Right lobe of liver (tissue), 6 donors: ENCODE data around the gene AGFG1. TPM values are rescaled to one million over a fixed set of nuclear protein-coding genes. Genes with fewer than 3 reads are reported as not detected.

Experiments used
- ATAC-seq, 4 donors: fragments of 200-7000 bp; cut with Tn5 transposase; one replicate each; pipeline ENCODE4 v1.9.1; 2020; ENCODE audit warnings: mild to moderate bottlenecking in 4 of 4, moderate library complexity in 4 of 4
- DNase-seq, 3 donors: peaks; one replicate each; pipeline ENCODE4 v3.0.0-alpha.2; 2020
- H3K27ac ChIP-seq, 3 donors: fragments of 200-600 bp; one replicate each; pipeline ENCODE4 v1.8.0; 2022
- H3K27me3 ChIP-seq, 2 donors: fragments of 200-600 bp; one replicate each; pipeline ENCODE4 v1.8.0; 2022
- H3K36me3 ChIP-seq, 4 donors: fragments of 200-600 bp; sonication (generic) in 1 of 4; one replicate each; pipeline versions ENCODE4 v1.5.1 to v1.8.0; 2017 to 2022; ENCODE audit warnings: control low read depth in 1 of 4
- H3K4me1 ChIP-seq, 4 donors: fragments of 200-600 bp; sonication (generic) in 1 of 4; one replicate each; pipeline versions ENCODE4 v1.5.1 to v1.8.0; 2017 to 2022; ENCODE audit warnings: control low read depth in 1 of 4
- H3K4me3 ChIP-seq, 3 donors: fragments of 200-600 bp; one replicate each; pipeline ENCODE4 v1.8.0; 2022
- H3K9me3 ChIP-seq, 4 donors: fragments of 200-600 bp; sonication (generic) in 1 of 4; one replicate each; pipeline versions ENCODE4 v1.5.1 to v1.8.0; 2017 to 2022; ENCODE audit warnings: control low read depth in 1 of 4
- POLR2A ChIP-seq: fragments of 450-650 bp; IDR thresholded peaks from one replicate; pipeline ENCODE4 v1.6.1; 2017; ENCODE audit warnings: antibody characterized with exemption, mild to moderate bottlenecking
- WGBS: methylation state at CpG from one replicate; pipeline ENCODE4 v1.1.6; 2018; ENCODE audit warnings: low coverage, low lambda C conversion rate; ENCODE audit not compliant: insufficient coverage; ENCODE audit errors: missing lambda C conversion rate; 5-methylcytosine and 5-hydroxymethylcytosine counted together
- intact Hi-C, 2 donors: fragments of 100-400 bp; cut with DNase I; formaldehyde crosslinking; loops; one replicate each; pipeline versions ENCODE4 v1.11.2 to v1.14.1; 2022
- total RNA-seq, 6 experiments: library from RNA; depleted of rRNA in 2 of 6; stranded (reverse); fragments of >200 nt in 2 of 6; fragmentation: NEBNext Ultra II Directional in 3 of 6; extraction: Animal tissue kit (Norgen Biotek cat#: 25700) in 3 of 6; gene quantifications; one replicate each; pipeline versions ENCODE4 v1.1.0 to v1.2.4, GENCODE V29; 2016 to 2023
- TF ChIP-seq, protein P1 (sequence below), 4 donors: fragments of 200-600 bp in 3 of 4; fragments of 450-650 bp in 1 of 4; IDR thresholded peaks; one replicate each; pipeline versions ENCODE4 v1.5.1 to v1.8.0; 2016 to 2022; ENCODE audit warnings: antibody characterized with exemption in 4 of 4, mild to moderate bottlenecking in 2 of 4
- donor health status: DM: no; HTN: yes; CAD: no.
- donor health status: DM: no; HTN: no; CAD: no.
- donor health status: DM: no; HTN: no; CAD: no.
- donor health status: DM: no; HTN: yes; CAD: no.
- donor health status: DM: no; HTN: yes; CAD: no.

AGFG1 gene
- total RNA-seq, 6 experiments from 2014 or later: 25.2 to 70.0 (median 39.5) TPM

DNA sequence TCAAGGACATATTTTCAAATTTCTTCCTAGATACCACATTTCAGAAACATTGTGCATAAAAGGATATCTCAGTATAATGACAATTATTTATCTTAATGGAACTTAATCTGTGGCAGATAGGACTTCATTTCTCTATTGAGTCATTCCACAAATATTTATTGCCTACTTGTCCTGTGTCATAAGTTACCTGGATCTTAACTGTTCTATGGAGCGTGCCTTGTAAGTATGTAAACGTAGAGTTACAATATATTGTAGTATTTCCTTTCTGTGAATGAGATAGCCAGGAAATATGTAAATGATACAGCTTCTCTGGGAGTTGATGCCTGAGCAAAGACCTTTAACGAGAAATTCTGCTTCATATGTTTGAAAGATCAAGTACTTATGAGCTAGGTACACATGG is 2.5 kb downstream of the AGFG1 start:
- H3K27me3 ChIP-seq: no peaks in the 10 kb centered on the region

DNA sequence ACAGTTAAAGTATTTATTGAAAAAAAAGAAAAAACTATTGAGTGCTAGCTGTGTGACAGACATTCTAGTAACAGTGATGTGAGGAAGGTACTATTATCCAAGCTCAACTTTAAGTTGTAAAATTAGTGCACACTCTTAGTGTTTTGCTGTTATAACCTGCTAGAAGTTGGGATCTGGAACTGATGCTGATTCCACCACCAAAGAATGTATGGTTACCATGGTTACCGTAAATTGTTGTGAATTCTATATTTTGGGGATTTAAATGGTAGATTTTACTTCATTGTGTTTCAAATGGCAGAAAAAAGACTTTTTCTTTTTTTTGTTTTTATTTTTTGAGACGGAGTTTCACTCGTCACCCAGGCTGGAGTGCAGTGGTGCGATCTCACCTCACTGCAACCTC is 5.3 kb downstream of the AGFG1 start:
- Histone ChIP-seq H3K27ac (no peak overlapping the region), H3K27me3 (no peaks in the 10 kb centered on the region), H3K9me3 (no peaks in the 10 kb centered on the region), H3K36me3 (no peaks in the 10 kb centered on the region), H3K4me1 (peaks cover 0 to 22% (median 7%) of the 10 kb centered on the region in 4 donors), H3K4me3 (no peak overlapping the region)
- intact Hi-C loops: no loop called here
- no peak for ATAC-seq
- no peak for DNase-seq
- WGBS: 78% methylated on average over 3 of the region's 4 CpGs
- no peak for TF ChIP-seq POLR2A
- TF ChIP-seq, protein P1, sequence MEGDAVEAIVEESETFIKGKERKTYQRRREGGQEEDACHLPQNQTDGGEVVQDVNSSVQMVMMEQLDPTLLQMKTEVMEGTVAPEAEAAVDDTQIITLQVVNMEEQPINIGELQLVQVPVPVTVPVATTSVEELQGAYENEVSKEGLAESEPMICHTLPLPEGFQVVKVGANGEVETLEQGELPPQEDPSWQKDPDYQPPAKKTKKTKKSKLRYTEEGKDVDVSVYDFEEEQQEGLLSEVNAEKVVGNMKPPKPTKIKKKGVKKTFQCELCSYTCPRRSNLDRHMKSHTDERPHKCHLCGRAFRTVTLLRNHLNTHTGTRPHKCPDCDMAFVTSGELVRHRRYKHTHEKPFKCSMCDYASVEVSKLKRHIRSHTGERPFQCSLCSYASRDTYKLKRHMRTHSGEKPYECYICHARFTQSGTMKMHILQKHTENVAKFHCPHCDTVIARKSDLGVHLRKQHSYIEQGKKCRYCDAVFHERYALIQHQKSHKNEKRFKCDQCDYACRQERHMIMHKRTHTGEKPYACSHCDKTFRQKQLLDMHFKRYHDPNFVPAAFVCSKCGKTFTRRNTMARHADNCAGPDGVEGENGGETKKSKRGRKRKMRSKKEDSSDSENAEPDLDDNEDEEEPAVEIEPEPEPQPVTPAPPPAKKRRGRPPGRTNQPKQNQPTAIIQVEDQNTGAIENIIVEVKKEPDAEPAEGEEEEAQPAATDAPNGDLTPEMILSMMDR (IDR thresholded peaks at IDR 0.05): no peak

More for the DNA sequence above, 2.5 kb downstream of the AGFG1 start:
- peaks cover 0 to 15% (median 5%) of the 10 kb centered on the region in 4 donors for H3K4me1 ChIP-seq
- peak in 1 of 4 donors; percentile 16 for ATAC-seq
- H3K4me3 ChIP-seq: no peak overlapping the region
- no peaks in the 10 kb centered on the region for H3K36me3 ChIP-seq
- H3K27ac ChIP-seq: peak overlapping the region in 1 of 3 donors; percentile 3
- no peak for TF ChIP-seq POLR2A
- TF ChIP-seq, protein P1 (IDR thresholded peaks at IDR 0.05): no peak
- no peak for DNase-seq
- no peaks in the 10 kb centered on the region for H3K9me3 ChIP-seq
- intact Hi-C loops: no loop called here
- 41% methylated on average over 3 of the region's 3 CpGs for WGBS

DNA sequence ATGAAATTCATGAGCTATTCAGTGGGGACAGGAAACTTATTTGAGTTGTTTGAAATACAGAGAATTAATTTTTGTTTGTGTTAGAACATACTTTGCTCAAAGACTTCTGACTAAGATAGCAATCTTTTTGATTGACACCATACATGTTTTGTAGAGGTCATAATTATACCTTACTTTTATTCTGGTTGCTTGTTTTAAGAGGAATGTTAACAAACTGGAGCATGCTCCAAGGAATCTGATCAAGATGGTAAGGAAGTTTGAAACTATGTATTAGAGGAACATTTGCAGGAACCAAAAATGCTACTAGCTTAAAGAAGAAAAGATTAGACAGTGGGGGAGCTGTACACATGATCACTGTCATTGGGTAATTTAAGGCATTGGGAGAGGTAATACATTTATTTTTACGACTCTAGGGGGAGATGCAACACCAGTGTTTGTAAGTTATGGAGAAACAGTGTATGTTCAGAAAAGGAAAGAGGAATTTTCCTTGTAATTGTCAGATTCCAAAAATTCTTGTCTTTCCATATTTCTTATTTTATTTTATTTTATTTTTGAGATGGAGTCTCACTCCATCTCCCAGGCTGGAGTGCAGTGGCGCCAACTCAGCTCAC is 8.0 kb downstream of the AGFG1 start:
- ATAC-seq: peak; percentile 78 to 92 (median 82)
- Histone ChIP-seq H3K27ac (no peak overlapping the region), H3K4me1 (peaks cover 0 to 11% (median 2%) of the 10 kb centered on the region in 4 donors), H3K9me3 (no peaks in the 10 kb centered on the region), H3K27me3 (no peaks in the 10 kb centered on the region), H3K4me3 (no peak overlapping the region), H3K36me3 (no peaks in the 10 kb centered on the region)
- TF ChIP-seq POLR2A: no peak
- TF ChIP-seq, protein P1 (IDR thresholded peaks at IDR 0.05): peak; percentile 36 to 53 (median 43)
- DNase-seq: no peak
- intact Hi-C loops: no loop called here
- 50% methylated on average over 2 of the region's 2 CpGs for WGBS

DNA sequence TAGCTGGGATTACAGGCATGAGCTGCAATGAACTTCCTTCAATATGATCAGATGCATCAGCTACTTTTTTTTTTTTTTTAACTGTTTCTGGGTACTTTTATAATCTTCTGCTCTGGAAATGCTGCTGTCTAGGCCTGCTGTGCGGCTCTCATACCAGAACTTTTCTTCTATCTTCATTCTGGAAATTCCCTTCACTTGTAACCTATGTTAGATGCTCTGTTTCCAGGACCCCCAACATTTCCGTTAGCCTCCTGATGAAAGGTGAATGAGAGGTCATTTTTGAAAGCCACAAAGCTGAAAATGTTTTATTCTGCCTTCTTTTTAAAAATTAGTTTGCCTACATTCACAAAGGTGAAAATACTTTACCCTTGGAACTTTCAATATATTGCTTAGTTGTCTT is 8.6 kb downstream of the AGFG1 start:
- DNase-seq (no peak), ATAC-seq (no peak)
- Histone ChIP-seq H3K27me3 (no peaks in the 10 kb centered on the region), H3K4me3 (no peak overlapping the region), H3K9me3 (no peaks in the 10 kb centered on the region), H3K4me1 (peaks cover 0 to 11% (median 2%) of the 10 kb centered on the region in 4 donors), H3K36me3 (no peaks in the 10 kb centered on the region), H3K27ac (no peak overlapping the region)
- 52% methylated on average over 2 of the region's 2 CpGs for WGBS
- intact Hi-C loops: no loop called here
- TF ChIP-seq, protein P1 (IDR thresholded peaks at IDR 0.05): no peak
- no peak for TF ChIP-seq POLR2A
